Panc1 (cell line): ENCODE data around the gene SCAMP4. TPM values are rescaled to one million over a fixed set of nuclear protein-coding genes. Genes with fewer than 3 reads are reported as not detected.

ENCODE experiments used
- ATAC-seq: fragments of 200-7000 bp; cut with Tn5 transposase; 2 replicates; pipeline ENCODE4 v1.9.1; 2020; ENCODE audit warnings: mild to moderate bottlenecking, moderate library complexity
- BruUV-seq: library from RNA; stranded (reverse); fragments of 400-500 nt; replicated peaks from 2 replicates; lab custom pipeline; 2021; lab: Mats Ljungman, UMichigan
- CTCF ChIA-PET: fragments of 300-600 bp; sonication (Branson Sonifier 250); formaldehyde crosslinking; loops from one replicate; lab custom pipeline; 2022; ENCODE audit warnings: antibody characterized with exemption; lab: Charles Lee
- POLR2A ChIA-PET: fragments of 300-600 bp; sonication (Branson Sonifier 250); formaldehyde crosslinking; loops from one replicate; lab custom pipeline; 2022; ENCODE audit warnings: antibody characterized with exemption; lab: Charles Lee
- DNase-seq: peaks from one replicate; pipeline ENCODE4 v3.0.0-alpha.2; 2010; ENCODE audit warnings: low read depth, low spot score
- H3K27ac ChIP-seq: 2 replicates; pipeline ENCODE4 v1.5.1; 2011; ENCODE audit warnings: mild to moderate bottlenecking, low read length, inconsistent platforms
- H3K27me3 ChIP-seq: fragments of 200-500 bp; sonication (Bioruptor generic); 2 replicates; pipeline ENCODE4 v1.6.0; 2014; ENCODE audit warnings: low read length, inconsistent platforms; ENCODE audit not compliant: control insufficient read depth, insufficient read depth
- H3K36me3 ChIP-seq: fragments of 200-500 bp; sonication (Bioruptor generic); 2 replicates; pipeline ENCODE4 v1.5.1; 2014; ENCODE audit warnings: inconsistent platforms, mild to moderate bottlenecking, low read length, moderate library complexity; ENCODE audit not compliant: control insufficient read depth, insufficient read depth
- H3K4me1 ChIP-seq: 2 replicates; pipeline ENCODE4 v1.5.1; 2011; ENCODE audit warnings: inconsistent platforms, mild to moderate bottlenecking, low read length, moderate library complexity; ENCODE audit not compliant: control insufficient read depth, insufficient read depth
- H3K4me3 ChIP-seq, 2 experiments: 2 replicates each; pipeline ENCODE4 v1.5.1; 2011 to 2012; ENCODE audit warnings: low read depth in 2 of 2, low read length in 2 of 2, mild to moderate bottlenecking in 2 of 2, inconsistent platforms in 1 of 2, moderate library complexity in 1 of 2
- H3K9me3 ChIP-seq: fragments of 200-500 bp; sonication (Bioruptor generic); 2 replicates; pipeline ENCODE4 v1.5.1; 2014; ENCODE audit warnings: low read depth, mild to moderate bottlenecking, inconsistent platforms, low read length, moderate library complexity; ENCODE audit not compliant: control insufficient read depth, insufficient read depth
- POLR2AphosphoS5 ChIP-seq: IDR thresholded peaks from 2 replicates; pipeline ENCODE4 v1.6.1; 2012; ENCODE audit warnings: mild to moderate bottlenecking, low read depth, low read length, moderate library complexity
- SIN3A ChIP-seq: IDR thresholded peaks from 2 replicates; pipeline ENCODE4 v1.6.1; 2012; ENCODE audit warnings: low read depth, mild to moderate bottlenecking, low read length, moderate library complexity, borderline replicate concordance; ENCODE audit not compliant: insufficient read depth
- TCF7L2 ChIP-seq: IDR thresholded peaks from 2 replicates; pipeline ENCODE4 v1.6.1; 2011; ENCODE audit warnings: mild to moderate bottlenecking, low read depth, low read length, inconsistent platforms
- in situ Hi-C: cut with HindIII; loops from 2 replicates; pipeline ENCODE4 v1.10.0; 2016; ENCODE audit warnings: low sequenced_read_pairs, low pct_unique_long_range_greater_than_20kb
- intact Hi-C: fragments of 100-400 bp; cut with micrococcal nuclease; formaldehyde crosslinking; loops from one replicate; pipeline ENCODE4 v1.10.0; 2022; ENCODE audit not compliant: unreplicated experiment
- total RNA-seq: library from RNA; stranded (reverse); gene quantifications from one replicate; pipeline ENCODE4 v1.2.1, GENCODE V29; 2021; ENCODE audit not compliant: unreplicated experiment
- TF ChIP-seq, protein P1 (sequence below): fragments of 450-650 bp; IDR thresholded peaks from 2 replicates; pipeline ENCODE4 v1.5.1; 2017; ENCODE audit warnings: mild to moderate bottlenecking
- TF ChIP-seq, protein P2 (sequence below), 2 experiments: IDR thresholded peaks; 2 replicates each; pipeline ENCODE4 v1.6.1; 2011 to 2012; ENCODE audit warnings: low read depth in 2 of 2, control low read depth in 1 of 2, low read length in 1 of 2, mild to moderate bottlenecking in 1 of 2, moderate library complexity in 1 of 2; ENCODE audit not compliant: insufficient read depth in 1 of 2

SCAMP4 gene
- total RNA-seq, 1 experiment from 2014 or later, result 98.4 TPM

DNA sequence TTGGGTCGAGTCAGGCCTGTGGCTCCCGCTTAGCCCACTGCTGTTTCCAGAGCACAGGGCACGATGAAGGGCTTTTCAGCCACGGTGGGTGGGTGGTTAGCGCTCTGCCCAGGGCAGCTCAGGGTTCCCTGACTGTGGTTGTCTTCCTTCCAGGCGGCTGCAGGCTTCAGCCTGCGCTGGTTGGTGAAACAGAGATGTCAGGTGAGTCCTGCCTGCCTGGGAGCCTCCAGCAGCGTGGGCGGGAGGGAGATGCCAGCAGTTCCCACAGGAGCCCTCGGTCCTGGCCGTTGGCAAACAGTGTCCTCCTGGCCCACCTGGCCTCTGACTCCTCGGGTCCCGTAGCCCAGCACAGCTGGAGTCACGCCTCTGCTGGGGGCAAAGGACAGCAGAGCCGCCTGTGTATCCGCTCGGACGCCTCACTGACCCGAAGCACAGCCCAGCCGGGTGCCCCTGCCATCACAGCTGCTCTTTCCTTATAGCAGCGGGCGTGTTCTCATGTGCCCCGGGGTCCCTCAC lies 9.7 kb downstream of the SCAMP4 start:
- intact Hi-C loops (no loop called here), in situ Hi-C loops (no loop called here)
- Histone ChIP-seq H3K9me3 (no peaks in the 10 kb centered on the region), H3K4me1 (no peaks in the 10 kb centered on the region), H3K4me3 (no peak overlapping the region), H3K36me3 (no peaks in the 10 kb centered on the region), H3K27ac (no peak overlapping the region), H3K27me3 (no peaks in the 10 kb centered on the region)
- no TSS peak for BruUV-seq
- POLR2A ChIA-PET, result no interaction called here
- CTCF ChIA-PET, result no interaction called here
- no peak for ATAC-seq
- TF ChIP-seq SIN3A (no peak), POLR2AphosphoS5 (no peak), TCF7L2 (no peak)
- TF ChIP-seq, protein P1, sequence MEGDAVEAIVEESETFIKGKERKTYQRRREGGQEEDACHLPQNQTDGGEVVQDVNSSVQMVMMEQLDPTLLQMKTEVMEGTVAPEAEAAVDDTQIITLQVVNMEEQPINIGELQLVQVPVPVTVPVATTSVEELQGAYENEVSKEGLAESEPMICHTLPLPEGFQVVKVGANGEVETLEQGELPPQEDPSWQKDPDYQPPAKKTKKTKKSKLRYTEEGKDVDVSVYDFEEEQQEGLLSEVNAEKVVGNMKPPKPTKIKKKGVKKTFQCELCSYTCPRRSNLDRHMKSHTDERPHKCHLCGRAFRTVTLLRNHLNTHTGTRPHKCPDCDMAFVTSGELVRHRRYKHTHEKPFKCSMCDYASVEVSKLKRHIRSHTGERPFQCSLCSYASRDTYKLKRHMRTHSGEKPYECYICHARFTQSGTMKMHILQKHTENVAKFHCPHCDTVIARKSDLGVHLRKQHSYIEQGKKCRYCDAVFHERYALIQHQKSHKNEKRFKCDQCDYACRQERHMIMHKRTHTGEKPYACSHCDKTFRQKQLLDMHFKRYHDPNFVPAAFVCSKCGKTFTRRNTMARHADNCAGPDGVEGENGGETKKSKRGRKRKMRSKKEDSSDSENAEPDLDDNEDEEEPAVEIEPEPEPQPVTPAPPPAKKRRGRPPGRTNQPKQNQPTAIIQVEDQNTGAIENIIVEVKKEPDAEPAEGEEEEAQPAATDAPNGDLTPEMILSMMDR, result no peak
- TF ChIP-seq, protein P2, sequence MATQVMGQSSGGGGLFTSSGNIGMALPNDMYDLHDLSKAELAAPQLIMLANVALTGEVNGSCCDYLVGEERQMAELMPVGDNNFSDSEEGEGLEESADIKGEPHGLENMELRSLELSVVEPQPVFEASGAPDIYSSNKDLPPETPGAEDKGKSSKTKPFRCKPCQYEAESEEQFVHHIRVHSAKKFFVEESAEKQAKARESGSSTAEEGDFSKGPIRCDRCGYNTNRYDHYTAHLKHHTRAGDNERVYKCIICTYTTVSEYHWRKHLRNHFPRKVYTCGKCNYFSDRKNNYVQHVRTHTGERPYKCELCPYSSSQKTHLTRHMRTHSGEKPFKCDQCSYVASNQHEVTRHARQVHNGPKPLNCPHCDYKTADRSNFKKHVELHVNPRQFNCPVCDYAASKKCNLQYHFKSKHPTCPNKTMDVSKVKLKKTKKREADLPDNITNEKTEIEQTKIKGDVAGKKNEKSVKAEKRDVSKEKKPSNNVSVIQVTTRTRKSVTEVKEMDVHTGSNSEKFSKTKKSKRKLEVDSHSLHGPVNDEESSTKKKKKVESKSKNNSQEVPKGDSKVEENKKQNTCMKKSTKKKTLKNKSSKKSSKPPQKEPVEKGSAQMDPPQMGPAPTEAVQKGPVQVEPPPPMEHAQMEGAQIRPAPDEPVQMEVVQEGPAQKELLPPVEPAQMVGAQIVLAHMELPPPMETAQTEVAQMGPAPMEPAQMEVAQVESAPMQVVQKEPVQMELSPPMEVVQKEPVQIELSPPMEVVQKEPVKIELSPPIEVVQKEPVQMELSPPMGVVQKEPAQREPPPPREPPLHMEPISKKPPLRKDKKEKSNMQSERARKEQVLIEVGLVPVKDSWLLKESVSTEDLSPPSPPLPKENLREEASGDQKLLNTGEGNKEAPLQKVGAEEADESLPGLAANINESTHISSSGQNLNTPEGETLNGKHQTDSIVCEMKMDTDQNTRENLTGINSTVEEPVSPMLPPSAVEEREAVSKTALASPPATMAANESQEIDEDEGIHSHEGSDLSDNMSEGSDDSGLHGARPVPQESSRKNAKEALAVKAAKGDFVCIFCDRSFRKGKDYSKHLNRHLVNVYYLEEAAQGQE (IDR thresholded peaks at IDR 0.05; ENCODE audit: insufficient read depth in 1 of 2, low read depth in 2 of 2, low read length in 1 of 2), result no peak
- no peak for DNase-seq

DNA sequence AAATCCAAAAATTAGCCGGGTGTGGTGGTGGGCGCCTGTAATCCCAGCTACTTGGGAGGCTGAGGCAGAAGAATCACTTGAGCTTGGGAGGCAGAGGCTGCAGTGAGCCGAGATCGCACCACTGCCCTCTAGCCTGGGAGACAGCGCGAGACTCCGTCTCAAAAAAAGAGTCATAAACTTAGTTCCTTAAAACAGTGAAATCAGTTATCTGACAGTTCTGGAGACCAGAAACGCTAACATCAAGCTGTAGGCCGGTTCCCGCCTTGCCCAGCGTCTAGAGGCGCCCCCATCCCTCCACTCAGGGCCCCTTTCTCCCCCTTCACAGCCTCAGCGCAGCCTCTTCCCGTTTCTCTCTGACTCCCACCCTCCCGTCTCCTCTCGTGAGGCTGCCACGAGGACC lies 11.9 kb downstream of the SCAMP4 start:
- ChIA-PET CTCF (no interaction called here), POLR2A (no interaction called here)
- Histone ChIP-seq H3K4me1 (no peaks in the 10 kb centered on the region), H3K27ac (no peak overlapping the region), H3K27me3 (no peaks in the 10 kb centered on the region), H3K4me3 (no peak overlapping the region), H3K9me3 (no peaks in the 10 kb centered on the region), H3K36me3 (no peaks in the 10 kb centered on the region; the same call in 1 of the 2 replicates)
- DNase-seq (no peak), ATAC-seq (no peak)
- in situ Hi-C loops, result no loop called here
- intact Hi-C loops, result no loop called here
- TF ChIP-seq, protein P2 (IDR thresholded peaks at IDR 0.05; ENCODE audit: insufficient read depth in 1 of 2, low read depth in 2 of 2, low read length in 1 of 2), result no peak
- TF ChIP-seq TCF7L2 (no peak), SIN3A (no peak), POLR2AphosphoS5 (no peak)
- TF ChIP-seq, protein P1, result no peak
- no TSS peak for BruUV-seq
